Skin of body (tissue), 2 donors: ENCODE measurements around the gene ARF4. TPM values are rescaled to one million over a fixed set of nuclear protein-coding genes. Genes with fewer than 3 reads are reported as not detected.
"Not testable (repeated sequence)": the region's sequence is repeated elsewhere in the genome, so short reads cannot be mapped to it uniquely, and the experiment has no call there.

Source experiments
- DNase-seq: peaks from one replicate; lab custom pipeline; 2025; lab: John Stamatoyannopoulos, UW
- total RNA-seq: library from RNA; depleted of rRNA; stranded (reverse); fragments of >200 nt; gene quantifications from one replicate; pipeline ENCODE4 v1.2.3, GENCODE V29; 2014

Gene ARF4
- total RNA-seq, result 135 TPM

DNA sequence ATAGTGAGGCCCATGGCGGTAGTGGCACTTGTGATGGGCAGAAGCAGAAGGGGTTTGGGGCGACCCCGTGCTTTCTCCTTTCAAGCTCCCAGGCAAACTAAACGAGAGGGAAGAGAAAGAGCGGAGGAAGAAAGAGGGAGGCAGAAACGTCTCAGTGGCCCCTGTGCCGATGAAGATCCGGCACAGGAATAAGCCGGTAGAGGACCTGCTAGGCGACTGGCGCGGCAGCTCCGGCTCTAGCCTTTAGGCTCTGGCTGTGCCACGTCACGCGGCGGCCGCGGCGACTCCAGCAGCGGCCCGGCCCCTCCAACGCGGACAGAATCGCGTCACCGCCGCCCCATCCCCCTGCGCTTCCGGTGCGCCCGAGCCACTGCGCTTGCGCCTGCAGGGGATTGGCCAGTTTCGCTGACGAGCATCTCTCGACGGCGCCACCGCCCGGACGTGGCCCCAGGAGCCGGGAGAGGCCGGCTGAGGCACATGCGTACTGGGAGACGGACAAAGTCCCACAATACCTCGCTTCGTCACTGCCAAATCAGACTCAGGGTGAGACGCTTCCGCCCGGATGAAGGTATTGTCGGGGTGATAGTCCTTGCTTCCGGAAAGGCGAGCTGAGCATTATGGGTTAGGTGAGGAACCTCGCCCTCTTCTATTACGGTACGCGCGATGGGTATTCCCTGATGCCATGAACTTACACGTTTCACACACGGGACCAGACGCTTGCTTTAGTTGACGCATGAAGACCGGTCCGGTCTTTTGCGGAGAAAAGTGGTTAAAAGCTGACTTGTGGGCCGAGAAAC lies at the start of gene ARF4:
Gene ARF4, minus strand, starts transcription at position 218 of the 797 bp plus-strand sequence. Its CDS starts 204 bp downstream, at position 14.
- peak; percentile 99 for DNase-seq

GRCh38 chr3:57646723-57647122 lies 49.6 kb upstream of the ARF4 start:
- peak; percentile 9 for DNase-seq

DNA sequence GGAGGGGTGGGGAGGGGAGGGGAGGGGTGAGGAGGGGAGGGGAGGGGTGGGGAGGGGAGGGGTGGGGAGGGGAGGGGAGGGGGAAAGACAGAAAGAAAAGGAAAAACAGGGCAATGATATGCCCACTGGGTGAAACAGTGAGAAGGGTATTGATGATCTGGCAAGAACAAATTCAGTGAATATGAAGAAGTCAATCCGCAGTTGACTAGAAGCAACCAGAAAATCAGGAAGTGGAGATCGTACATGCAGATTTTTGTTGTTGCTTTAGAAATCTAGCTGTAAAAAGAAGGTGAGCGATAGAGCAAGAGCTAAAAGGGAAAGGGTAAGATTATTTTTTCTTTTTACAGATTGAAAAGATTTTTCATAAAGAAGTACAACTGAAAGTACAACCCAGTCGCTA lies 47.6 kb upstream of the ARF4 start:
- DNase-seq, result no peak

DNA sequence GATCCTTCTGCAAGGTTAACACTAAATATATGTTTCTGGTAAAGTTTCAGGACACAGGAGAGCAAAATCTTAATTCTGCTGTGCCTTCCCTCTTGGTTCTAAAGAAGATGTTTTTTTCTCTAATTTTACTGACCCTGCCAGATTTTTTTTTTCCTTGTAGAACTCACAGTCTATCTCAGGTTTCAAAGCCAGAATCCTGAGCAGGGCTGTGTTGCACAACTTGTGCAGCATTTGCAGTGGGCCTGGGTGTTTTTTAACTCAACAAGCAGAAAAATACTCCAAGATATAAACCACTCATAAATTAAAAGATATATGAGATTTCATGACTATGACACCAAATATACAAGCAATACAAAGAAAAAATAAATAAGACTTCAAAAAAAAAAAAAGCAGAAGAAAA lies 40.2 kb upstream of the ARF4 start:
- DNase-seq, result no peak

GRCh38 chr3:57634259-57634658 lies 37.1 kb upstream of the ARF4 start:
- not testable (repeated sequence) for DNase-seq

DNA sequence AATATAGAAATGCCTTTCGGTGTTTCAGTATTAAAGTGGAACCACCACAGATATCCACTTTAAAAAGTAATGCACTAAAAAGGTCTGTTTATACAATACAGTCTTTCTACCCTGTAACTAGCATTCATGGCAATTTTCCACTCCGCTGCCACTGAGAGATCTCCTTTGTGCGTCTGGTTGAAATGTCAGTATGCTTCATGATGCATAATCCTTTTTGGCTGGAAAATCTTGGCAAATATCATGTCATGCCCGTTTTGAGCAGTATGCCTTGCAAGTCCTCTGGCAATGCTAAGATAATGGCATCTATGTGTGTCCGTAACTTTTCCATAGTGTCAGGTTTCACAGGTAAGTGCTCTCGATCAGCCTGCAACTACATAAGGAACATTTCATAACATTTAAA lies 30.8 kb upstream of the ARF4 start:
- peak; percentile 9 for DNase-seq

GRCh38 chr3:57624801-57625200 lies 27.7 kb upstream of the ARF4 start:
- no peak for DNase-seq

- no peak for DNase-seq
Measured at GRCh38 chr3:57622362-57622761, 25.2 kb upstream of the ARF4 start.

DNA sequence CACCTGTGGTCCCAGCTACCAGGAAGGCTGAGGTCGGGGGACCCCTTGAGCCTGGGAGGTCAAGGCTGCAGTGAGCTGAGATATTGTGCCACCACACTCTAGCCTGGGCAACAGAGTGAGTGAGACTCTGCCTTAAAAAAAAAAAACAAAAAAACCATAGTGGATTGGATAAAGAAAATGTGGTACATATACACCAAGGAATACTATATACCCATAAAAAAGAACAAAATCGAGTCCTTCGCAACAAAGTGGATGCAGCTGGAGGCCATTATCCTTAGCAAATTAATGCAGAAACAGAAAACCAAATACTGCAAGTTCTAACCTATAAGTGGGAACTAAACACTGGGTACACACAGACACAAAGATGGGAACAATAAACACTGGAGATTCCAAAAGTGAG lies 20.6 kb upstream of the ARF4 start:
- no peak for DNase-seq

DNA sequence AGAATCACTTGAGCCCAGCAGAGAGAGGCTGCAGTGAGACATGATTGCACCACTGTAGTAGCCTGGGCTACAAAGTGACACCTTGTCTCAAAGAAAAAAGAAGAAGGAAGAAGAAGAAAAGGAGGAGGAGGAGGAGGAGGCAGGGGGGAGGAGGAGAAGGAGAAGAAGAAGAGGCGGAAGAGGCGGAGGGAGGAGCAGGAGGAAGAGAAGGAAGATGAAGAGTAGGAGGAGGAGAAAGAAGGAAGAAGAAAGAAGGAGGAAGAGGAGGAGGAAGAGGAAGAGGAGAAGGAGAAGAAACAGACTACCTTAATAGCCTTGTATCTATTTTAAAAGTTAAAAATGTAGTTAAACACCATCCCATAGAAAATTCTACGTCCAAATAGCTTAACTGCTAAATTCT lies 19.1 kb upstream of the ARF4 start:
- DNase-seq, result no peak

DNA sequence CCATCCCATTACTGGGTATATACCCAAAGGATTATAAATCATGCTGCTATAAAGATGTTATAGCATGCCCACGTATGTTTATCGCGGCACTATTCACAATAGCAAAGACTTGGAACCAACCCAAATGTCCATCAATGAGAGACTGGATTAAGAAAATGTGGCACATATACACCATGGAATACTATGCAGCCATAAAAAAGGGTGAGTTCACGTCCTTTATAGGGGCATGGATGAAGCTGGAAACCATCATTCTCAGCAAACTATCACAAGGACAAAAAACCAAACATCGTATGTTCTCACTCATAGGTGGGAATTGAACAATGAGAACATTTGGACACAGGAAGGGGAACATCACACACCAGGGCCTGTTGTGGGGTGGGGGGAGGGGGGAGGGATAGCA lies 14.7 kb upstream of the ARF4 start:
- not testable (repeated sequence) for DNase-seq

DNA sequence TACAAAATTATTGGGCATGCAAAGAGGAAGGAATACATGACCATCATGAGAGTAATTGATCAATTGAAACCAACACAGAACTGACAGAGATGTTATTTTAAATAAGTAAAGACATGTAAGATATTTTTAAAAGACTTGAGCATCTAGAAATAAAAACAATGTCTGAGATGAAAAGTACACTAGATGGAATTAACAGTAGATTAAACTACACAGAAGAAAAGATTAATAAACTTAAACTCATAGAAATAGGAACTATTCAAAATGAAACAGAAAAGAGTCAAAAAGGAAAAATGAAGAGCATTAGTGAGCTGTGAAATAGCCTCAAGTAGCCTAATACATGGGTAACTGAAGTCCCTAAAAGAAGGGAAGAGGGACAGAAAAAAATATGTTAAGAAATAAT lies 8.5 kb upstream of the ARF4 start:
- DNase-seq, result no peak

DNA sequence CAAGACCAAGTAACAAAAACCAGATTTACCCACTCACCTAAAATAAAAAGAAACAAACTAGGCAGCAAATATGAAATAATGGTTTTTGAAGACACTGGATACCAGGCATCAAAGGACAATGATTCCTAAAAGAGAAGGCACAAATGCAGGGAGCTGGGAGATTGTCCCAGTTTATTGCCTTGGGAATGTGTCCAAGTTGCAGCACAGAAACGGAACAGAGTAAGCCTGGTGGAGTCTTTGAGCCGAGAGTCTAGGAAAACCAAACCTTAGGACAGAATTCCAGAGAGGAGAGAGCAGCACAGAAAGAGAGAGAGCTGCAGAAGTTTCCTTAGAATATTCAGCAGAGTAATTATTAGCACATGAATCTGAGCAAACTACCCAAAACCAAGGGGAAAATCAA lies 7.8 kb upstream of the ARF4 start:
- no peak for DNase-seq

GRCh38 chr3:57600195-57600594 lies 3.1 kb upstream of the ARF4 start:
- no peak for DNase-seq

- no peak for DNase-seq
Measured at GRCh38 chr3:57598765-57599360, 1.7 kb upstream of the ARF4 start.

- peak; percentile 45 for DNase-seq
Measured at GRCh38 chr3:57596495-57597126, 533 bp downstream of the ARF4 start.

DNA sequence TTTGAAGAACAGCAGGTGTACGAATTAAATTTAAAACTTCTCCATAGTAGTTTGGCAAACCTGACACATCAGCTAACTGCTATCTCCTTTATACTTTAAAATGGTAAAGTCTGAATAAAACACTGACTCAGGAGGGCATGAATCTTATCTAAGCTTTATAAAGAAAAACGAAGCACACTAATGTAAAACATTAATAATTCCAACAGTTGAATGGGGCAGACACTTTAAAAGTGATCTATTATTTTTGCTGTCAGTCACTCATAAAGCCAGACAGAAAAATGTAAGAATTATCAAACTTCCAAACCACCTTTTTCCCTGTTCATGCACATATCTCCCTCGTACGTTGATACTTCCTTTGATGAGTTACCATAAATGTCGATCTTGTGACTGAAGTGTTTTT lies 2.6 kb downstream of the ARF4 start:
- no peak for DNase-seq

DNA sequence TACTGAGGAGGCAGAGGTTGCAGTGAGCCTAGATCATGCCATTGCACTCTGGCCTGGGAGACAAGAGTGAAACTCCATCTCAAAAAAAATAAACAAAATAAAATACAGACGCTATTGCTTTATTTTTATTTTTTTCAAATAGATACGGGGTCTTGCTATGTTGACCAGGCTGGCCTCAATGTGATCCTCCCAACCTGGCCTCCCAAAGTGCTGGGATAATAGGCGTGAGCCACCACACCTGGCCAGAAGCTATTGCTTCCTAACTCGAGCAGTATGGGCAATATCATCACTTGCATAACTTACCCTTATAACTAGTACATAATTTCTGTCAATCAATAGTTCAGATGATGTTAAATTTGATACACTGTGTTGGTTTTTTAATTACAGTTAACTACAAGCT lies 3.0 kb downstream of the ARF4 start:
- DNase-seq, result no peak

DNA sequence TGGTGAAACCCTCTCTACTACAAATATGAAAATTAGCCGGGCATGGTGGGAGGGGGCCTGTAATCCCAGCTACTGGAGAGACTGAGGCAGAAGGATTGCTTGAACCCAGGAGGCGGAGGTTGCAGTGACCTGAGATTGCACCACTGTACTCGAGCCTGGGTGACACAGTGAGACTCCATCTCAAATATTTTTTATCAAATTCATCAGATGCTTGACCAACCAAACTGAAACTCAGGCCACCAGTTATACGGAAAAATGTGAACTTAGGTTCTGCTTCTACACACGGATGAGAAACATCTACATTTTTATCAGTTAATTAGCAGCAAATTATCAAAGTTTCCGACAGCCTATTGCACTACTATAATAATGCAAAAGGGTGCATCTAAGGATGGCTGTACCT lies 4.8 kb downstream of the ARF4 start:
- DNase-seq, result no peak

DNA sequence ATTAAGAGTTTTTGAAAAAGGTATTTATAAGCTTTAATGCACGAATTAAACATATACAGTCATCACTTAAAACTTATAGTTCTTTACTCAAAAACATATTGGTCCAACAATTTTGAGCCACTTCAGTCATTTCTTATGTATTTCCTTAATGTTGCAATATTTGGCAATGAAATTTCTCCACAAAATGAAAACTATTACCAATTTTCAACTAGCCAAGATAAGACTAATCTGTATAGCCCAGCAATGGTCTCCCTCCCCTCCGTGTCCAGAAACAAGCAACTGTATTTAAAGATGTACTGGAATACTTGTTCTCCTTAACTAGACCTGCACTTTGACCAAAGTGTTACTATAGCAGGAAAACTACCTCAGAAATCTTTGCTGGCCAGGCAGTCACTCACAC lies 9.2 kb downstream of the ARF4 start:
- DNase-seq, result no peak

DNA sequence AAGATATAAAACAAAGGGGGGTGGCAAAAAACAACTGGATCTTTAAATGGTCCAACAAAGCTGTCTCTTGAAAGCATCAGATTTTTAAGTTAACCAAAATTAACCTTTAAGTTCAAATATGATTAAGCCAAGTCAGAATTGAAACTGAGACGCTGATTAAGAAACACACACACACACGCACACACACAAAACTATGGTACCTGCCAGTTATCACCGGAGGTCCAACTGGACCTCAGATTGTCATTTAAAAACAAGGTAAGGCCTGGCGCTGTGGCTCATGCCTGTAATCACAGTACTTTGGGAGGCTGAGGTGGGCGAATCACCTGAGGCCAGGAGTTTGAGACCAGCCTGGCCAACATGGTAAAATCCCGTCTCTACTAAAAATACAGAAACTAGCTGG lies 10.4 kb downstream of the ARF4 start:
- no peak for DNase-seq

DNA sequence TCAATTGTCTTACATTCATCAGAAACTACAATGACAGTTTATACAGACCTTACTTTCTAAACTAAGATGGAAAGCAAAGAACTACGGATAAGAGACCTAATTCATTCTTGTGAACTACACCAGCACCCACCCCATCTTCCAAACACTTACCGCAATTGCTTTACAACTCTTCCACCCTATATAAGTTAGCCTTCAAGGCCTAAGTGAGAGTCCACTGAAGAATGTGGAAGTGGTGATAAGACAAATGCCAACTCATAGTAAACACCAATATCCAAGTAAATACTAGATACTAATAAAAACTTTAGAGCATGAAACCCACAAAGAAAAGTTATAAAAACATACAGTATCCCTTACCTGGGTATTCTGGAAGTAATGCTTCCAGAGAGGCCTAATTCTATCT lies 13.6 kb downstream of the ARF4 start:
- no peak for DNase-seq
